Stimulated activated naive CD4-positive, alpha-beta T cell treated with Interleukin-2 at 50 U/mL for 16 hours (primary cell): ENCODE results near the gene STK10.

Experiments used
- DNase-seq: peaks from one replicate; lab custom pipeline; 2025; lab: John Stamatoyannopoulos, UW

STK10 gene

GRCh38 chr5:172188893-172189692, 1.1 kb upstream of the STK10 start:
- no peak for DNase-seq

- DNase-seq: peak; percentile 71
Measured at GRCh38 chr5:172187118-172188032, 649 bp downstream of the STK10 start.

- no peak for DNase-seq
Measured at GRCh38 chr5:172186114-172186695, 1.8 kb downstream of the STK10 start.

- DNase-seq: no peak
Measured at GRCh38 chr5:172185096-172185461, 2.9 kb downstream of the STK10 start.

- no peak for DNase-seq
Measured at GRCh38 chr5:172183881-172184280, 4.1 kb downstream of the STK10 start.

- DNase-seq: no peak
Measured at GRCh38 chr5:172182291-172182690, 5.7 kb downstream of the STK10 start.

- DNase-seq: peak; percentile 13
Measured at GRCh38 chr5:172180936-172181335, 7.1 kb downstream of the STK10 start.

- DNase-seq: peak; percentile 54
Measured at GRCh38 chr5:172178991-172179989, 8.7 kb downstream of the STK10 start.

- no peak for DNase-seq
Measured at GRCh38 chr5:172178301-172178987, 9.6 kb downstream of the STK10 start.

GRCh38 chr5:172177176-172177575, 10.8 kb downstream of the STK10 start:
- DNase-seq: no peak

- DNase-seq: peak; percentile 89
Measured at GRCh38 chr5:172175263-172175719, 12.7 kb downstream of the STK10 start.

GRCh38 chr5:172173564-172174153, 14.4 kb downstream of the STK10 start:
- DNase-seq: peak; percentile 79

- no peak for DNase-seq
Measured at GRCh38 chr5:172172912-172173563, 15.0 kb downstream of the STK10 start.

GRCh38 chr5:172171118-172171517, 16.9 kb downstream of the STK10 start:
- no peak for DNase-seq

- DNase-seq: no peak
Measured at GRCh38 chr5:172170251-172170701, 17.7 kb downstream of the STK10 start.

- no peak for DNase-seq
Measured at GRCh38 chr5:172169216-172169615, 18.8 kb downstream of the STK10 start.

- no peak for DNase-seq
Measured at GRCh38 chr5:172168311-172168710, 19.7 kb downstream of the STK10 start.

- no peak for DNase-seq
Measured at GRCh38 chr5:172167895-172168294, 20.1 kb downstream of the STK10 start.

GRCh38 chr5:172166030-172166826, 21.8 kb downstream of the STK10 start:
- DNase-seq: no peak
